Stimulated activated CD4-positive, alpha-beta T cell treated with anti-CD3 and anti-CD28 coated beads, Interleukin-15, amount 100 ng/mL, for 48 hours (primary cell): ENCODE data around the gene RGS10.

Source experiments
- DNase-seq, 2 donors: peaks; one replicate each; pipeline ENCODE4 v3.0.0-alpha.2; 2020; ENCODE audit warnings: low read depth in 2 of 2

The RGS10 gene

GRCh38 chr10:119518176-119518575 is 24.3 kb downstream of the RGS10 start:
- DNase-seq: no peak

- peak in 1 of 2 donors; percentile 64 for DNase-seq
Observed at GRCh38 chr10:119517235-119518141, 25.0 kb downstream of the RGS10 start.

- peak; percentile 68 to 69 for DNase-seq
Observed at GRCh38 chr10:119516381-119517234, 25.9 kb downstream of the RGS10 start.

- DNase-seq: no peak
Observed at GRCh38 chr10:119515511-119516045, 26.9 kb downstream of the RGS10 start.

- DNase-seq: no peak
Observed at GRCh38 chr10:119514819-119515218, 27.7 kb downstream of the RGS10 start.

- no peak for DNase-seq
Observed at GRCh38 chr10:119511828-119512515, 30.5 kb downstream of the RGS10 start.

GRCh38 chr10:119509909-119510451 is 32.5 kb downstream of the RGS10 start:
- no peak for DNase-seq

GRCh38 chr10:119507115-119507514 is 35.4 kb downstream of the RGS10 start:
- no peak for DNase-seq

- no peak for DNase-seq
Observed at GRCh38 chr10:119505588-119506315, 36.8 kb downstream of the RGS10 start.

- no peak for DNase-seq
Observed at GRCh38 chr10:119505131-119505551, 37.4 kb downstream of the RGS10 start.

- no peak for DNase-seq
Observed at GRCh38 chr10:119504651-119505050, 37.9 kb downstream of the RGS10 start.

GRCh38 chr10:119503821-119504220 is 38.7 kb downstream of the RGS10 start:
- DNase-seq: no peak

GRCh38 chr10:119502618-119503155 is 39.8 kb downstream of the RGS10 start:
- no peak for DNase-seq

GRCh38 chr10:119502209-119502608 is 40.3 kb downstream of the RGS10 start:
- peak; percentile 67 to 79 for DNase-seq

GRCh38 chr10:119501690-119502089 is 40.8 kb downstream of the RGS10 start:
- DNase-seq: no peak

- DNase-seq: no peak
Observed at GRCh38 chr10:119500821-119501220, 41.7 kb downstream of the RGS10 start.

- DNase-seq: no peak
Observed at GRCh38 chr10:119500123-119500795, 42.3 kb downstream of the RGS10 start.

GRCh38 chr10:119499677-119500002 is 42.9 kb downstream of the RGS10 start:
- no peak for DNase-seq

- DNase-seq: no peak
Observed at GRCh38 chr10:119498889-119499676, 43.4 kb downstream of the RGS10 start.
